GM12891 (cell line): ENCODE data around the gene TYW1B.

ENCODE experiments used
- POLR2A ChIP-seq: IDR thresholded peaks from 2 replicates; pipeline ENCODE4 v1.6.1; 2011; ENCODE audit warnings: low read depth, low read length, control low read depth
- POLR2AphosphoS5 ChIP-seq: IDR thresholded peaks from 2 replicates; pipeline ENCODE4 v1.6.1; 2011; ENCODE audit warnings: low read depth, low read length, control low read depth
- POU2F2 ChIP-seq: IDR thresholded peaks from 2 replicates; pipeline ENCODE4 v1.6.1; 2011; ENCODE audit warnings: low read depth, mild to moderate bottlenecking, control low read depth, low read length, moderate library complexity
- TAF1 ChIP-seq: IDR thresholded peaks from 2 replicates; pipeline ENCODE4 v1.6.1; 2011; ENCODE audit warnings: low read depth, low read length, control low read depth

DNA sequence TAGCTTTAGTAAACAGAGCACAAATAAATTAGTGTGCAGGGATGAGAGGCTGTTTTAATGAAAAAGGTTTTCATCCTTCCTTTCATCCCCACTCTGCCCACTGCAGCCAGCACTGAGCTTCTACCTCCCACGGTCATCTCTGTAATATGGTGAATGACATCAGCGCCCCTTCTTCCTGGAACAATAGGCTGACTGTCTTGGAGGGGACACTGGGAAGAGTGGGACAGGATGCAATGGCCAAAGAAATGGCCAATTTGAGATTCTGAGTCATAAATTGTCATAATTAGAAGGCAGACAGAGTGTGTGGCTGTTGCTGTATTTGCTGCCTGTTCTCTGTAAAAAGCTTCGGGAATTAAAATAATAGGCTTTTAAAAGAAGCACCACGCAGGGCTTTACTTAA, 289.1 kb downstream of the TYW1B start:
- TF ChIP-seq POU2F2 (no peak), TAF1 (no peak), POLR2A (no peak), POLR2AphosphoS5 (no peak)
